ENCODE results near the gene SCN2B. TPM values are rescaled to one million over a fixed set of nuclear protein-coding genes. Genes with fewer than 3 reads are reported as not detected.
A peak's percentile ranks its signal among the peaks of the same experiment; 100 is the strongest.

The SCN2B gene
- total RNA-seq, 6 donors from 2014 or later, result 0.22 to 2.4 (median 0.32) TPM; not detected in 2

GRCh38 chr11:118202599-118203422, 26.4 kb upstream of the SCN2B start:
- peaks cover 0 to 2% (median 0%) of the 10 kb centered on the region in 4 donors for H3K27me3 ChIP-seq
- no peaks in the 10 kb centered on the region for H3K9me3 ChIP-seq
- peaks cover 0 to 4% (median 0%) of the 10 kb centered on the region in 4 donors for H3K36me3 ChIP-seq
- H3K4me1 ChIP-seq, result peaks cover 13 to 23% (median 18%) of the 10 kb centered on the region in 4 donors
- no peak overlapping the region for H3K27ac ChIP-seq
- ATAC-seq (ENCODE audit: low FRiP score in 2 of 2) (no peak), DNase-seq (no peak)
- WGBS, 2 donors, result 83 to 86% methylated on average over 7 of the region's 7 CpGs
- no peak overlapping the region for H3K4me3 ChIP-seq
- TF ChIP-seq POLR2AphosphoS5 (IDR thresholded peaks at IDR 0.05) (peak in 1 of 2 donors; percentile 53), EP300 (IDR thresholded peaks at IDR 0.05) (no peak), POLR2A (IDR thresholded peaks at IDR 0.05) (no peak)
- TF ChIP-seq, protein P1, sequence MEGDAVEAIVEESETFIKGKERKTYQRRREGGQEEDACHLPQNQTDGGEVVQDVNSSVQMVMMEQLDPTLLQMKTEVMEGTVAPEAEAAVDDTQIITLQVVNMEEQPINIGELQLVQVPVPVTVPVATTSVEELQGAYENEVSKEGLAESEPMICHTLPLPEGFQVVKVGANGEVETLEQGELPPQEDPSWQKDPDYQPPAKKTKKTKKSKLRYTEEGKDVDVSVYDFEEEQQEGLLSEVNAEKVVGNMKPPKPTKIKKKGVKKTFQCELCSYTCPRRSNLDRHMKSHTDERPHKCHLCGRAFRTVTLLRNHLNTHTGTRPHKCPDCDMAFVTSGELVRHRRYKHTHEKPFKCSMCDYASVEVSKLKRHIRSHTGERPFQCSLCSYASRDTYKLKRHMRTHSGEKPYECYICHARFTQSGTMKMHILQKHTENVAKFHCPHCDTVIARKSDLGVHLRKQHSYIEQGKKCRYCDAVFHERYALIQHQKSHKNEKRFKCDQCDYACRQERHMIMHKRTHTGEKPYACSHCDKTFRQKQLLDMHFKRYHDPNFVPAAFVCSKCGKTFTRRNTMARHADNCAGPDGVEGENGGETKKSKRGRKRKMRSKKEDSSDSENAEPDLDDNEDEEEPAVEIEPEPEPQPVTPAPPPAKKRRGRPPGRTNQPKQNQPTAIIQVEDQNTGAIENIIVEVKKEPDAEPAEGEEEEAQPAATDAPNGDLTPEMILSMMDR (IDR thresholded peaks at IDR 0.05), result no peak

GRCh38 chr11:118201966-118202365, 25.5 kb upstream of the SCN2B start:
- ATAC-seq (ENCODE audit: low FRiP score in 2 of 2), result no peak
- no peak for DNase-seq
- no peak for TF ChIP-seq POLR2AphosphoS5 (IDR thresholded peaks at IDR 0.05)
- Histone ChIP-seq H3K36me3 (peaks cover 0 to 4% (median 0%) of the 10 kb centered on the region in 4 donors), H3K4me3 (no peak overlapping the region), H3K27ac (no peak overlapping the region), H3K4me1 (peaks cover 9 to 23% (median 16%) of the 10 kb centered on the region in 4 donors), H3K27me3 (peaks cover 0 to 2% (median 0%) of the 10 kb centered on the region in 4 donors), H3K9me3 (no peaks in the 10 kb centered on the region)
- WGBS, 2 donors, result 86 to 88% methylated on average over 2 of the region's 2 CpGs

- 85 to 87% methylated on average over 9 of the region's 9 CpGs for WGBS, 2 donors
- TF ChIP-seq POLR2A (IDR thresholded peaks at IDR 0.05), result no peak
- TF ChIP-seq POLR2AphosphoS5 (IDR thresholded peaks at IDR 0.05), result no peak
- TF ChIP-seq, protein P1 (IDR thresholded peaks at IDR 0.05), result no peak
- no peak for TF ChIP-seq EP300 (IDR thresholded peaks at IDR 0.05)
- peaks cover 0 to 4% (median 0%) of the 10 kb centered on the region in 4 donors for H3K36me3 ChIP-seq
- H3K4me3 ChIP-seq, result no peak overlapping the region
- ATAC-seq (ENCODE audit: low FRiP score in 2 of 2) (no peak), DNase-seq (no peak)
- H3K9me3 ChIP-seq, result no peaks in the 10 kb centered on the region
- H3K27me3 ChIP-seq, result peaks cover 0 to 2% (median 0%) of the 10 kb centered on the region in 4 donors
- no peak overlapping the region for H3K27ac ChIP-seq
- peaks cover 8 to 15% (median 10%) of the 10 kb centered on the region in 4 donors for H3K4me1 ChIP-seq
Measured at GRCh38 chr11:118200901-118201680, 24.7 kb upstream of the SCN2B start.

GRCh38 chr11:118200497-118200896, 24.1 kb upstream of the SCN2B start:
- no peak for ATAC-seq (ENCODE audit: low FRiP score in 2 of 2)
- Histone ChIP-seq H3K9me3 (no peaks in the 10 kb centered on the region), H3K27me3 (peaks cover 0 to 2% (median 0%) of the 10 kb centered on the region in 4 donors), H3K4me1 (peaks cover 7 to 11% (median 8%) of the 10 kb centered on the region in 4 donors), H3K36me3 (peaks cover 0 to 4% (median 0%) of the 10 kb centered on the region in 4 donors), H3K27ac (no peak overlapping the region), H3K4me3 (no peak overlapping the region)
- DNase-seq, result no peak
- WGBS, 2 donors, result 88 to 90% methylated on average over 5 of the region's 5 CpGs
- TF ChIP-seq POLR2AphosphoS5 (IDR thresholded peaks at IDR 0.05) (no peak), POLR2A (IDR thresholded peaks at IDR 0.05) (no peak), EP300 (IDR thresholded peaks at IDR 0.05) (no peak)
- TF ChIP-seq, protein P1 (IDR thresholded peaks at IDR 0.05), result no peak

GRCh38 chr11:118199135-118199534, 22.7 kb upstream of the SCN2B start:
- Histone ChIP-seq H3K27me3 (peaks cover 0 to under 1% (median 0%) of the 10 kb centered on the region in 4 donors), H3K9me3 (no peaks in the 10 kb centered on the region), H3K4me1 (peaks cover 10 to 19% (median 16%) of the 10 kb centered on the region in 4 donors), H3K27ac (no peak overlapping the region), H3K4me3 (no peak overlapping the region), H3K36me3 (peaks cover 0 to 4% (median 0%) of the 10 kb centered on the region in 4 donors)
- DNase-seq, result no peak
- ATAC-seq (ENCODE audit: low FRiP score in 2 of 2), result no peak
- TF ChIP-seq POLR2A (IDR thresholded peaks at IDR 0.05) (no peak), EP300 (IDR thresholded peaks at IDR 0.05) (no peak), POLR2AphosphoS5 (IDR thresholded peaks at IDR 0.05) (no peak)
- TF ChIP-seq, protein P1 (IDR thresholded peaks at IDR 0.05), result no peak
- WGBS, 2 donors, result 77 to 79% methylated on average over 6 of the region's 6 CpGs

Data from upper lobe of left lung (tissue), 6 donors.